ENCODE results near the gene ARHGEF4. TPM values are rescaled to one million over a fixed set of nuclear protein-coding genes. Genes with fewer than 3 reads are reported as not detected.

ARHGEF4 gene
- total and polyA plus RNA-seq, 2 donors from 2014 or later: 0.90 to 0.94 TPM

DNA sequence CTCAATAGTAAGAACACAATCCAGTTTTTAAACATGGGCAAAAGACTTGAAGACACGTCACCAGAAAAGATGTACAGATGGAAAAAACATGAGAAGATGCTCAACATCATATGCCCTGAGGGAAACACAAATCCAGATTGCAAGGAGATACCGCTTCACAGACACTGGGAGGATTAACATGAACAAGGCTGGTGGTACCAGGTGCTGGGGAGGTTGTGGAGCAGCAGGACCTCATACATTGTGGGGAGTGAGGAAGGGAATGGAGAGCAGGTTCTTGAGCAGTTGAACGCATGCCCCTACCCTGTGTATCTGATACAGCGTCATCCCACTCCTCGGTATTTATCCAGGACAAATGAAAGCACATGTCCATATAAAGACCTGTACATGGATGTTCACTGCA is 72.1 kb downstream of the ARHGEF4 start:
- Histone ChIP-seq H3K4me3 (ENCODE audit: low read length in 3 of 3) (no peak overlapping the region), H3K36me3 (ENCODE audit: control insufficient read depth in 2 of 3, insufficient read depth in 3 of 3, low read length in 3 of 3) (no peaks in the 10 kb centered on the region), H3K4me1 (ENCODE audit: control insufficient read depth in 2 of 3, insufficient read depth in 2 of 3, low read depth in 1 of 3, low read length in 3 of 3) (no peaks in the 10 kb centered on the region), H3K27me3 (ENCODE audit: control insufficient read depth, insufficient read depth, low read length) (no peaks in the 10 kb centered on the region), H3K9me3 (ENCODE audit: control insufficient read depth in 2 of 3, insufficient read depth in 1 of 3, low read length in 3 of 3) (no peaks in the 10 kb centered on the region), H3K27ac (ENCODE audit: low read depth in 2 of 2, low read length in 2 of 2) (no peak overlapping the region), H3K9ac (ENCODE audit: low read length in 3 of 3) (no peak overlapping the region)
- DNase-seq: no peak
- TF ChIP-seq, protein P1, sequence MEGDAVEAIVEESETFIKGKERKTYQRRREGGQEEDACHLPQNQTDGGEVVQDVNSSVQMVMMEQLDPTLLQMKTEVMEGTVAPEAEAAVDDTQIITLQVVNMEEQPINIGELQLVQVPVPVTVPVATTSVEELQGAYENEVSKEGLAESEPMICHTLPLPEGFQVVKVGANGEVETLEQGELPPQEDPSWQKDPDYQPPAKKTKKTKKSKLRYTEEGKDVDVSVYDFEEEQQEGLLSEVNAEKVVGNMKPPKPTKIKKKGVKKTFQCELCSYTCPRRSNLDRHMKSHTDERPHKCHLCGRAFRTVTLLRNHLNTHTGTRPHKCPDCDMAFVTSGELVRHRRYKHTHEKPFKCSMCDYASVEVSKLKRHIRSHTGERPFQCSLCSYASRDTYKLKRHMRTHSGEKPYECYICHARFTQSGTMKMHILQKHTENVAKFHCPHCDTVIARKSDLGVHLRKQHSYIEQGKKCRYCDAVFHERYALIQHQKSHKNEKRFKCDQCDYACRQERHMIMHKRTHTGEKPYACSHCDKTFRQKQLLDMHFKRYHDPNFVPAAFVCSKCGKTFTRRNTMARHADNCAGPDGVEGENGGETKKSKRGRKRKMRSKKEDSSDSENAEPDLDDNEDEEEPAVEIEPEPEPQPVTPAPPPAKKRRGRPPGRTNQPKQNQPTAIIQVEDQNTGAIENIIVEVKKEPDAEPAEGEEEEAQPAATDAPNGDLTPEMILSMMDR (IDR thresholded peaks at IDR 0.05; ENCODE audit: borderline replicate concordance, extremely low read depth, insufficient read depth): no peak
- no peak for FAIRE-seq
- intact Hi-C loops (cut with DNase I): no loop called here

DNA sequence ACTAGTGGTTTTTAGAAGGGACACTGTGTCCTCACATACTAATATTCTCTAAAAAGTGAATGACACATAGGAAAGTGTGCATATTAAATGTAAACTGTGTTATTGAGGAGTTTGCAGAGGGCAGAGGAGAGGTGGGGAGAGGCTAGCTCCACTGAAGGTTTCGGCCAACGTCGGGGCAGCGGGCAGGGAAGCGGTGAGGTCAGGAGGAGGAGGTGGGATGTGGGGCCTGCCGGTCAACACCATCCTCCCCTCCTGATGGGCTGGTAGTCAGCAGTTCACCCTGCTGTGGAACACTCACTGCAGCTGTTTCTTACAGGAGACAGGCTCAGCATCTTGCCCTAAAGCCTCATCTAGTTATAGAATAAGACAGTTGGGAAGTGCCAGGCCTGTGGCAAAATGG is 74.2 kb downstream of the ARHGEF4 start:
- no peak overlapping the region for H3K9ac ChIP-seq (ENCODE audit: low read length in 3 of 3)
- TF ChIP-seq, protein P1 (IDR thresholded peaks at IDR 0.05; ENCODE audit: borderline replicate concordance, extremely low read depth, insufficient read depth): no peak
- no peaks in the 10 kb centered on the region for H3K36me3 ChIP-seq (ENCODE audit: control insufficient read depth in 2 of 3, insufficient read depth in 3 of 3, low read length in 3 of 3)
- H3K27me3 ChIP-seq (ENCODE audit: control insufficient read depth, insufficient read depth, low read length): no peaks in the 10 kb centered on the region
- no peaks in the 10 kb centered on the region for H3K4me1 ChIP-seq (ENCODE audit: control insufficient read depth in 2 of 3, insufficient read depth in 2 of 3, low read depth in 1 of 3, low read length in 3 of 3)
- no peaks in the 10 kb centered on the region for H3K9me3 ChIP-seq (ENCODE audit: control insufficient read depth in 2 of 3, insufficient read depth in 1 of 3, low read length in 3 of 3)
- DNase-seq: no peak
- no peak overlapping the region for H3K27ac ChIP-seq (ENCODE audit: low read depth in 2 of 2, low read length in 2 of 2)
- intact Hi-C loops (cut with DNase I): no loop called here
- no peak for FAIRE-seq
- no peak overlapping the region for H3K4me3 ChIP-seq (ENCODE audit: low read length in 3 of 3)

DNA sequence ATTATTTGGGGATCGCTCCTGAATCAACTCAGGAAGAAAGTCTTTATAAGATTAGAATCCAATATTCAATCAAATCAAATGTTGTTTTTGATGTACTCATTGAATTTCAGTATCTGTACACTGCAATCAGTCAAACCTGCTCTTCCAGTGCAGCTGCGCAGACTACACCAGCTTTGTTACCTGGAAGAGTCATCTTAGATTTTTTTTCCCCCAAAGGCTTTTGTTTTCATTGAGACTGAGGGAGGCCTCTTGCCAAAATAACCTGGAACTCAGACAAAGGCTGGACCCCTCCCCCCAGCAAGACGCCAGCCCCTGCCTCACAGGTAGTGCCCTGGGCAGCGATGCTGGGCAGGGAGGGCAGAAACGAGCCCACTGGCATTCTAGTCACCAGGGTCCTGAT is 74.8 kb downstream of the ARHGEF4 start:
- no peaks in the 10 kb centered on the region for H3K9me3 ChIP-seq (ENCODE audit: control insufficient read depth in 2 of 3, insufficient read depth in 1 of 3, low read length in 3 of 3)
- no peaks in the 10 kb centered on the region for H3K27me3 ChIP-seq (ENCODE audit: control insufficient read depth, insufficient read depth, low read length)
- no peak overlapping the region for H3K27ac ChIP-seq (ENCODE audit: low read depth in 2 of 2, low read length in 2 of 2)
- intact Hi-C loops (cut with DNase I): no loop called here
- FAIRE-seq (no peak), DNase-seq (no peak)
- no peaks in the 10 kb centered on the region for H3K36me3 ChIP-seq (ENCODE audit: control insufficient read depth in 2 of 3, insufficient read depth in 3 of 3, low read length in 3 of 3)
- no peak overlapping the region for H3K9ac ChIP-seq (ENCODE audit: low read length in 3 of 3)
- no peaks in the 10 kb centered on the region for H3K4me1 ChIP-seq (ENCODE audit: control insufficient read depth in 2 of 3, insufficient read depth in 2 of 3, low read depth in 1 of 3, low read length in 3 of 3)
- TF ChIP-seq, protein P1 (IDR thresholded peaks at IDR 0.05; ENCODE audit: borderline replicate concordance, extremely low read depth, insufficient read depth): no peak
- H3K4me3 ChIP-seq (ENCODE audit: low read length in 3 of 3): no peak overlapping the region

DNA sequence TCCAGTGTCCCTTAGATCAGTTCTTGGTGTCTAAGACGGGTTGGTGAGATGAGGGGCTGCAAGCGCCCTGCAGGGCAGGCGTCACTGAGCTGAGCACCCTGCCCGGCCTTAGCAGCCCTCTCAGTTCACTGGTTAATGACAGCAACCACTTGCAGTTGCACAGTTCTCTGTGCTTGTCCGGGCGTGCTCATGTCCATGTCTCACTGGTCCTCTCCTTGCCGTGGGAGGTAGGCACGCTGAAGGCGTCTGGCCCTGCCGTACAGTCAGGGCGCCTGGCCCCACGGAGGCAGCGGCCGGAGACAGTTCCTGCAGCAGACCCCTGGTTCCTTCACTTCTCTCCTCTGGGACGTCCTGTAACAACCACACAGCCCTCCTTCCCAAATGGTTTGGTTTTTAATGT is 75.3 kb downstream of the ARHGEF4 start:
- H3K9me3 ChIP-seq (ENCODE audit: control insufficient read depth in 2 of 3, insufficient read depth in 1 of 3, low read length in 3 of 3): no peaks in the 10 kb centered on the region
- no peaks in the 10 kb centered on the region for H3K27me3 ChIP-seq (ENCODE audit: control insufficient read depth, insufficient read depth, low read length)
- H3K36me3 ChIP-seq (ENCODE audit: control insufficient read depth in 2 of 3, insufficient read depth in 3 of 3, low read length in 3 of 3): no peaks in the 10 kb centered on the region
- H3K4me1 ChIP-seq (ENCODE audit: control insufficient read depth in 2 of 3, insufficient read depth in 2 of 3, low read depth in 1 of 3, low read length in 3 of 3): no peaks in the 10 kb centered on the region
- H3K27ac ChIP-seq (ENCODE audit: low read depth in 2 of 2, low read length in 2 of 2): no peak overlapping the region
- TF ChIP-seq, protein P1 (IDR thresholded peaks at IDR 0.05; ENCODE audit: borderline replicate concordance, extremely low read depth, insufficient read depth): no peak
- H3K4me3 ChIP-seq (ENCODE audit: low read length in 3 of 3): no peak overlapping the region
- intact Hi-C loops (cut with DNase I): no loop called here
- no peak for DNase-seq
- no peak for FAIRE-seq
- no peak overlapping the region for H3K9ac ChIP-seq (ENCODE audit: low read length in 3 of 3)

All from kidney (tissue), 14 donors.